CD4-positive, alpha-beta T cell (primary cell): Measurements from ENCODE around the gene CAD. TPM values are rescaled to one million over a fixed set of nuclear protein-coding genes. Genes with fewer than 3 reads are reported as not detected.

Experiments used
- ATAC-seq: fragments of 200-7000 bp; cut with Tn5 transposase; one replicate; pipeline ENCODE4 v1.10.0; 2022; ENCODE audit warnings: mild to moderate bottlenecking; ENCODE audit not compliant: poor library complexity
- CTCF ChIA-PET: fragments of 350-600 bp; sonication (Branson Sonifier 250); formaldehyde crosslinking; loops from one replicate; lab custom pipeline; 2021; ENCODE audit warnings: antibody characterized with exemption, inconsistent platforms; lab: Charles Lee
- POLR2A ChIA-PET: fragments of 350-600 bp; sonication (Branson Sonifier 250); formaldehyde crosslinking; loops from one replicate; lab custom pipeline; 2021; ENCODE audit warnings: antibody characterized with exemption, inconsistent platforms; lab: Charles Lee
- DNase-seq, 14 experiments: peaks; one replicate each; pipeline ENCODE4 v3.0.0-alpha.2; 2013 to 2020; ENCODE audit warnings: mixed read lengths in 2 of 14
- H3K27ac ChIP-seq, 2 donors: one replicate each; pipeline versions ENCODE4 v1.5.1 to v1.7.0; 2013; ENCODE audit warnings: low read length in 2 of 2, low read depth in 1 of 2, mild to moderate bottlenecking in 1 of 2
- H3K27me3 ChIP-seq, 2 experiments: 1 replicate in 1 of 2; 2 replicates in 1 of 2; pipeline versions ENCODE4 v1.6.1 to v1.7.0; 2013; ENCODE audit warnings: low read length in 2 of 2, control low read depth in 1 of 2, mild to moderate bottlenecking in 1 of 2, moderate library complexity in 1 of 2; ENCODE audit not compliant: insufficient read depth in 2 of 2, control insufficient read depth in 1 of 2
- H3K36me3 ChIP-seq: one replicate; pipeline ENCODE4 v1.6.1; 2013; ENCODE audit warnings: low read length, control low read depth; ENCODE audit not compliant: insufficient read depth
- H3K4me1 ChIP-seq: one replicate; pipeline ENCODE4 v1.6.1; 2013; ENCODE audit warnings: low read length, control low read depth; ENCODE audit not compliant: insufficient read depth
- H3K4me3 ChIP-seq: one replicate; pipeline ENCODE4 v1.5.1; 2013; ENCODE audit warnings: mild to moderate bottlenecking, low read length, moderate library complexity
- H3K9me3 ChIP-seq, 2 experiments: 1 replicate in 1 of 2; 2 replicates in 1 of 2; pipeline versions ENCODE4 v1.6.1 to v1.7.0; 2013; ENCODE audit warnings: low read length in 2 of 2, mild to moderate bottlenecking in 2 of 2, control low read depth in 1 of 2, moderate library complexity in 1 of 2; ENCODE audit not compliant: control insufficient read depth in 1 of 2, insufficient read depth in 1 of 2
- H3K27ac Mint-ChIP-seq: one replicate; pipeline ENCODE4 v1.8.0; 2020; ENCODE audit warnings: mixed read lengths
- H3K27me3 Mint-ChIP-seq: one replicate; pipeline ENCODE4 v1.8.0; 2021; ENCODE audit warnings: mixed read lengths
- H3K36me3 Mint-ChIP-seq: one replicate; pipeline ENCODE4 v1.8.0; 2021; ENCODE audit warnings: low read depth, mixed read lengths
- H3K4me1 Mint-ChIP-seq: one replicate; pipeline ENCODE4 v1.8.0; 2021; ENCODE audit warnings: low read depth, mixed read lengths
- H3K4me3 Mint-ChIP-seq: one replicate; pipeline ENCODE4 v1.8.0; 2020; ENCODE audit warnings: mild to moderate bottlenecking, mixed read lengths
- H3K9me3 Mint-ChIP-seq: one replicate; pipeline ENCODE4 v1.8.0; 2020; ENCODE audit warnings: mixed read lengths
- CTCF ChIP-seq: fragments of 200-600 bp; IDR thresholded peaks from one replicate; pipeline ENCODE4 v1.8.0; 2022; ENCODE audit warnings: antibody characterized with exemption, mild to moderate bottlenecking
- intact Hi-C, 2 experiments: fragments of 100-400 bp; cut with DNase I in 1 of 2; cut with micrococcal nuclease in 1 of 2; formaldehyde crosslinking; loops; one replicate each; pipeline versions ENCODE4 v1.15.1 to v1.9.0; 2023 to 2025; cut with DNase I, micrococcal nuclease
- total RNA-seq, 174 experiments: library from RNA in 2 of 174; stranded (reverse) in 2 of 174; gene quantifications; one replicate each; pipeline ENCODE4 v1.2.3 and lab custom pipeline; 2021 to 2026

The CAD gene
- total RNA-seq, 2 experiments from 2014 or later, result 20.0 to 20.3 TPM

- Histone ChIP-seq H3K36me3 (no peaks in the 10 kb centered on the region), H3K27ac (no peak overlapping the region), H3K9me3 (peaks cover 0 to 5% of the 10 kb centered on the region in 2 experiments), H3K4me3 (no peak overlapping the region), H3K27me3 (peaks cover 52 to 73% of the 10 kb centered on the region in 2 experiments), H3K4me1 (peaks cover 8% of the 10 kb centered on the region)
- no peak for TF ChIP-seq CTCF
- ChIA-PET POLR2A (no interaction called here), CTCF (no interaction called here)
- intact Hi-C loops, result no loop called here
- Mint-ChIP-seq H3K9me3 (no peaks in the 10 kb centered on the region), H3K27me3 (peaks cover 68% of the 10 kb centered on the region), H3K4me1 (peaks cover 12% of the 10 kb centered on the region), H3K36me3 (no peaks in the 10 kb centered on the region), H3K27ac (no peak overlapping the region), H3K4me3 (no peak overlapping the region)
- no peak for ATAC-seq
- no peak for DNase-seq
Measured at GRCh38 chr2:27256855-27257454, 39.8 kb downstream of the CAD start.

DNA sequence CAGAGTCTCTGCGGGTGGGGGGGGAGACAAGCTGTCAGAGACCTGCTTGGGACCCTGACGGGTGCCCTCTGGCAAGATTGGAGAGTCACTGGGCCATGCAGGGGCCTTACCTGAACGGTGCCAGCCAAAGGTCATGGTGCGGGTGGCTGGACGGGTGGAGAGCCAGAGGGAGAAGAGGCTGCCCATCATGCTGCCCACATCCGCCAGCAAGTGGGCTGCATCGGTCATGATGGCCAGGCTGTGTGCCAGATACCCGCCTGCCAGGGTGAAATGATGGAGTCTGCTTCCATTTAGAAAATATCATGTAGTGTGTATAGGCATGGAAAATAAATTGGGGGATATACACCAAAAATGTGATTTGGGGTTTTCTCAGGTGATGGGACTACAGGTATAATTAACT, 40.9 kb downstream of the CAD start:
- H3K36me3 ChIP-seq, result no peaks in the 10 kb centered on the region
- intact Hi-C loops, result no loop called here
- TF ChIP-seq CTCF, result no peak
- peaks cover 13% of the 10 kb centered on the region for H3K4me1 Mint-ChIP-seq
- no peaks in the 10 kb centered on the region for H3K36me3 Mint-ChIP-seq
- CTCF ChIA-PET, result no interaction called here
- DNase-seq, result no peak
- H3K27me3 ChIP-seq, result peaks cover 52 to 81% of the 10 kb centered on the region in 2 experiments
- H3K4me3 ChIP-seq, result no peak overlapping the region
- no peak overlapping the region for H3K27ac ChIP-seq
- no peak overlapping the region for H3K27ac Mint-ChIP-seq
- H3K4me1 ChIP-seq, result peaks cover 18% of the 10 kb centered on the region
- POLR2A ChIA-PET, result no interaction called here
- ATAC-seq, result no peak
- H3K27me3 Mint-ChIP-seq, result peaks cover 67% of the 10 kb centered on the region
- no peak overlapping the region for H3K4me3 Mint-ChIP-seq
- H3K9me3 Mint-ChIP-seq, result no peaks in the 10 kb centered on the region
- peaks cover 0 to 9% of the 10 kb centered on the region in 2 experiments for H3K9me3 ChIP-seq

- Mint-ChIP-seq H3K27me3 (peaks cover 62% of the 10 kb centered on the region), H3K27ac (no peak overlapping the region), H3K36me3 (no peaks in the 10 kb centered on the region), H3K4me1 (peaks cover 26% of the 10 kb centered on the region), H3K4me3 (peak overlapping the region; percentile 88), H3K9me3 (no peaks in the 10 kb centered on the region)
- ChIA-PET CTCF (no interaction called here), POLR2A (no interaction called here)
- H3K9me3 ChIP-seq, result peaks cover 0 to 15% of the 10 kb centered on the region in 2 experiments
- intact Hi-C loops, result loop anchor here in 1 of 2 experiments (10.0 kb wide), 1 partner anchor 47 kb away; the partner anchor contains the start of genes ATRAID, CAD and SLC5A6
- no peaks in the 10 kb centered on the region for H3K36me3 ChIP-seq
- peaks cover 68 to 81% of the 10 kb centered on the region in 2 experiments for H3K27me3 ChIP-seq
- peaks cover 42% of the 10 kb centered on the region for H3K4me1 ChIP-seq
- DNase-seq (no peak), ATAC-seq (no peak)
- no peak overlapping the region for H3K4me3 ChIP-seq
- H3K27ac ChIP-seq, result no peak overlapping the region
- no peak for TF ChIP-seq CTCF
Measured at GRCh38 chr2:27261241-27261925, 44.2 kb downstream of the CAD start.
